ENCODE measurements around the gene GOLGA6L7.
"Not testable (repeated sequence)": the region's sequence is repeated elsewhere in the genome, so short reads cannot be mapped to it uniquely, and the experiment has no call there.

Gene GOLGA6L7, protein sequence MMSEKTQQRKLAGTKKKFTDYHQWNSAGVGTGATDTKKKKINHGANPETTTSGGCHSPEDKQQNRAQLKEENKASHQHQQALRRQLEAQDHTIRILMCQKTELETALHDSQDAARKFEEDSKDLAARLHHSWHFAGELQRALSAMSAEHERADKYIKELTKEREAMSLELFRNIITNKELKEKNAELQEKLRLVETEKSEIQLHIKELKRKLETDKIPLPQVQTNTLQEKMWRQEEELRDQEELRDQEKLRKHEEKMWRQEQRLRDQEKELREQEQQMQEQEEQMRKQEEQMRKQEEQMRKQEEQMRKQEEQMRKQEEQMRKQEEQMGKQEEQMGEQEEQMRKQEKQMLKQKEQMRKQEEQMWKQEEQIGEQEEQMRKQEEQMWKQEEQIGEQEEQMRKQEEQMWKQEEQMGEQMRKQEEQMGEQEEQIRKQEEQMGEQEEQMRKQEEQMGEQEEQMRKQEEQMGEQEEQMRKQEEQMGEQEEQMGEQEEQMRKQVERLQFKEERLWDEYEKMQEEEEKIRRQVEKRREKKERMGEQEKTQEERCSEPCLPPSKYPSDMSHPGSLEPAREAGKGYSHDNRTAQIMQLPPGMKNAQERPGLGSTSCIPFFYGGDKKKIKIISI

GRCh38 chr15:28848521-28848920, at the start of gene GOLGA6L7:
Gene GOLGA6L7, minus strand, starts transcription at chr15:28848644. Its CDS starts 95 bp downstream, at chr15:28848549.
- DNase-seq (ENCODE audit: low read depth): not testable (repeated sequence)

GRCh38 chr15:28897861-28898585, 49.6 kb upstream of the GOLGA6L7 start:
- DNase-seq (ENCODE audit: low read depth): no peak

- DNase-seq (ENCODE audit: low read depth): no peak
Measured at GRCh38 chr15:28896951-28897350, 48.5 kb upstream of the GOLGA6L7 start.

DNA sequence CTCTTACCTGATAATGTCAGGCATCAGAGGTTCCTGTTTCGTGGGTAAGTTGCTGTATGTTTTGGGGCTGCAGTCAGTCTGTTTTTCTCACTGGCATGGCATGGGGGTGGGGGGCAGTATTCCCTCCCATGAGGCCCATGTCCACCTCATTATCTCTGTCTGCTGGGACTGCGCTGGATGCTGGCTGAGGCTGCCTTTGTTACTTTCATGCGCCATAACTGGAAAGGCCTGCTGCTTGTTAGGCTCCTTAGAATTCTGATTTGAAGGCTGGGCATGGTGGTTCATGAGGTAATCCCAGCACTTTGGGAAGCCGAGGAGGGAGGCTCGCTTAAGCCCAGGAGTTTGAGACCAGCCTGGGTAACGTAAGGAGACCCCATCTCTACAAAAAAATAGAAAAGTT, 47.1 kb upstream of the GOLGA6L7 start:
- no peak for DNase-seq (ENCODE audit: low read depth)

- no peak for DNase-seq (ENCODE audit: low read depth)
Measured at GRCh38 chr15:28895146-28895545, 46.7 kb upstream of the GOLGA6L7 start.

DNA sequence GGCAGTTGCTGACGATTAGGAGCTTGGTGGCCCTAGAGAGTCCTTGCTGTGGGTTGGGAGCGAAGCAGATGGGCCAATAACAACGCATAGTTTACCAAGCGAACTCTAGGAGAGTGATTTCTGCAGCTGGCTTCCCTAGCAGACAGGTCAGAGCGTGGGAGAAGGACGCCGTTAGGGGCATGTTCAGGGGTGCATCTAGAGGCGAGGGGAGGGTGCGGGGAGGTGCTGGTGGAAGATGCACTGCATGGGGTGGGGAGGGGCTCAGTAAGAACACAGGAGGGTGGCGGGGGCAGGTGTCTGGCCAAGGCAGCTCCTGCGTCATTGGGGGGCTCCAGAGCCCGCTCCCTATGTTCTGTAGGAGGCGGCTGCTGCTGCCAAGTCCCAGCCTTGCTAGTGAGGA, 46.2 kb upstream of the GOLGA6L7 start:
- no peak for DNase-seq (ENCODE audit: low read depth)

- no peak for DNase-seq (ENCODE audit: low read depth)
Measured at GRCh38 chr15:28892789-28893610, 44.6 kb upstream of the GOLGA6L7 start.

DNA sequence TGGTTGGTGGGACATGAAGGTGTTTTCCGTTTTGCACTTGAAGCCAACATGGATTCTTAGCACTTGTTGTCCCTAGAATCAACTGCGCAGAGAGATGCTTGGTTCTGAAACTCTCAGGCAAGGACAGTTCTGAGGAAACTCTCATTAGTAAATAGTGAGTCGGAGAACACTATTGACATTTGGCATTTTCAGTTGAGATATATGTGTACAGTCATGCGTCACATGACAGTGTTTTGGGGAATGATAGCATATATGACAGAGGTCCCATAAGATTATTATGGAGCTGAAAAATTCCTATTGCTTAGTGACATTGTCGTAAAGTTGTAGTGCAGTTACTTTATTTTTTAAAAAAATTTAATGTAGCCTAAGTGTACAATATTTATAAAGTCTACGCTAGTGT, 43.1 kb upstream of the GOLGA6L7 start:
- no peak for DNase-seq (ENCODE audit: low read depth)

- DNase-seq (ENCODE audit: low read depth): no peak
Measured at GRCh38 chr15:28890711-28891495, 42.5 kb upstream of the GOLGA6L7 start.

- DNase-seq (ENCODE audit: low read depth): not testable (repeated sequence)
Measured at GRCh38 chr15:28890291-28890690, 41.8 kb upstream of the GOLGA6L7 start.

DNA sequence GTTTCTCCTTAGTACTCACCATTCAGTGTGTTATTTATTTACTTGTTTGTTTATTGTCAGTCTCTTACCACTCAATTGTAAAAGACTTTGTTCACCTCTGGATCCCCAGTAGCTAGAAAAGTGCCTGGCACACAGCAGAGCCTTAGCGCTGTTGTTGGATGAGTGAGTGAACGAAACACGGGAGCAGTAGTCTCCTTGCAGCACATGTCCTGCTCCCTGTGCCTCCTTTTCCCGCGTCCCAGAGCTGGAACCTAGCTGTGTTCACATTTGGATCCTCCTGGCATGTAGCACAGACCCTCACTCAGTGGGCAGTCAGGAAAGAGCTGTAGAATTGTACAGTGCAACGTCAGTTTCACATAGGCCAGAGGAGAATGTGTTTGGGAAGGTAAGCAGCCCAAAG, 41.4 kb upstream of the GOLGA6L7 start:
- not testable (repeated sequence) for DNase-seq (ENCODE audit: low read depth)

DNA sequence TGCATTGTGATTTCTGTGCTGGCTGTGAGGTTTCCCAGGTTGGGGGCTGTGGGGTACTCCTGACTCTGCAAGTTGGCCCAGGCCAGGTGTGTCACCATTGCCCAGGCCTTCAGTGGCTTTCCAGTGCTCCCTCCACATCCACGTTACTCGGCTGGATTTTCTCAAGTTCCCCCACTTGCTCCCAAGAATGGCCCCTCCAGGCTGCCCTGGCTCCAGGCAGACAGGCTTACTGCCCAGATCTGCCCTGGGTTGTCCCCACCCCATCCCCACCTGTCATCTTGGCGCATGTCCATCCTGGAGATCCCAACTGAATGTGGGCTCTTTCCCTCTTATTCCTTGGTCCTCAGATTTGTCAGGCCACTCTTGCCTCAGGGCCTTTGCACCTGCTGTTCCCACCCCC, 40.9 kb upstream of the GOLGA6L7 start:
- DNase-seq (ENCODE audit: low read depth): no peak

- DNase-seq (ENCODE audit: low read depth): no peak
Measured at GRCh38 chr15:28888900-28889299, 40.5 kb upstream of the GOLGA6L7 start.

DNA sequence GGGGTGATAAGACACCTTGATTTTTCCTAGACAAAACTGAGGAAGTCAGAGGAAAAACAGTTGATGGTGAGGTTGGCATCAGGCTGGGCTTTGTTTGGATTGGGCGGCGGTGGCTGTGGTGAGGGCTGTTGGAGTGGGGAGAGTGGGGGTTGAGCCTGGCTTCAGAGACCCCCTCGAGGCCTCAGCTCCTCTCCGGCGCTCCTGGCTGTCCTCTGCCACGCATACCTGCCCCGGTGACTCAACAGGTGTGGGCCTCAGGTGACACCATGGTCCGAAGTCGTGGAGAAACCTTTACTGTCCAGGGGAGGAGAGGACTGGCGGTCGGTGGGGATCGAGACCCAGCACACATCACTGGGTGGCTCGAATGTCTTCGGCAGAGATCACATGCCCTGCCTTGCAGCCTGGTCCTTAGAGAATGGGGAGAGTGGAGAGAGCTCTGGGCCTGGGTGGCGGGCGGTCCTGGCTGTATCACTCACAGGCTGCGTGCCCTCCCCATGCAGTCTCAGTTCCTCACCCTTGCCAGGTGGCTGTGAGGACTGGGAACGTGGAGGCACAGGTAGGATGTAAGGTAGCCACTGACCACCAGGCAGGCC, 40.0 kb upstream of the GOLGA6L7 start:
- no peak for DNase-seq (ENCODE audit: low read depth)

DNA sequence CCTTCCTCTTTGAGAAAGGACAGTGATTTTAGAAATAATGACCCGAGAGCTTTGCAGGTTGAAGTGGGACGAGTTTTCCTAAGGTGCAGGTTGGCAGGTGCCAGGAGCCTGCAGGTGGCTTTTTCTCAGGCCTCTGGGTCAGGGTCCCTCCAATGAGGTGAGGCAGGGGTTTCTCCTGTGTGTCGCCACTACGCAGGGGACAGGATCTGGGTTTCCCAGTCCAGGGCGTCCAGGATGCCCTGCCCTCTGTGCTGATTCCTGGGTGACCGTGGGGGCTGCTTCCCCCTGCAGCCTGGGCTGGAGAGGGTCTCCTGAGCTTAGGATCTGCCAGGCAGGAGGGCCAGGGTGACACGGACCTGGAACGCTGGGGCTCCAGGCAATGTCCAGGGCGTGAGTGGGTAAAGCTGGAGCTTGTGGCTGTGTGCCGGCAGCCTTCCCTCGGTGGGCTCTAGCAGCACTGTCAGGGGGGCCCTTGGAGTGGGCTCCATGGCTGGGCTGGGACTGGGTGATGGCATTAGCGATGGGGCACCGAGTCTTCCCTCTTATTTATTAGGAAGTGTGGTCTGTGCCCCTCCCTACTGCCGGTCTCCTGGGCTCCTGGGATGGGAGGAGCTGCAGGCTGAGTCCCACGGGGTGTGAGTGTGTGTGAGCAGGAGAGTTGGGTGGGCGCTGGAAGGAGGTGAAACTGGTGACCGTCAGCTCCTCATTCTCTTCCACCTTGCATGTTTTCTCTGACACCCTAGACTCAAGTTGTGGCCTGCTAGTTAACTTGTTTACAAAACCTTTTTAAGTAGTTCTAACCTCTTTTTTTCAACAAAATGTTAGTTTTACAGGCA, 39.1 kb upstream of the GOLGA6L7 start:
- DNase-seq (ENCODE audit: low read depth): no peak

- no peak for DNase-seq (ENCODE audit: low read depth)
Measured at GRCh38 chr15:28886431-28887338, 38.2 kb upstream of the GOLGA6L7 start.

DNA sequence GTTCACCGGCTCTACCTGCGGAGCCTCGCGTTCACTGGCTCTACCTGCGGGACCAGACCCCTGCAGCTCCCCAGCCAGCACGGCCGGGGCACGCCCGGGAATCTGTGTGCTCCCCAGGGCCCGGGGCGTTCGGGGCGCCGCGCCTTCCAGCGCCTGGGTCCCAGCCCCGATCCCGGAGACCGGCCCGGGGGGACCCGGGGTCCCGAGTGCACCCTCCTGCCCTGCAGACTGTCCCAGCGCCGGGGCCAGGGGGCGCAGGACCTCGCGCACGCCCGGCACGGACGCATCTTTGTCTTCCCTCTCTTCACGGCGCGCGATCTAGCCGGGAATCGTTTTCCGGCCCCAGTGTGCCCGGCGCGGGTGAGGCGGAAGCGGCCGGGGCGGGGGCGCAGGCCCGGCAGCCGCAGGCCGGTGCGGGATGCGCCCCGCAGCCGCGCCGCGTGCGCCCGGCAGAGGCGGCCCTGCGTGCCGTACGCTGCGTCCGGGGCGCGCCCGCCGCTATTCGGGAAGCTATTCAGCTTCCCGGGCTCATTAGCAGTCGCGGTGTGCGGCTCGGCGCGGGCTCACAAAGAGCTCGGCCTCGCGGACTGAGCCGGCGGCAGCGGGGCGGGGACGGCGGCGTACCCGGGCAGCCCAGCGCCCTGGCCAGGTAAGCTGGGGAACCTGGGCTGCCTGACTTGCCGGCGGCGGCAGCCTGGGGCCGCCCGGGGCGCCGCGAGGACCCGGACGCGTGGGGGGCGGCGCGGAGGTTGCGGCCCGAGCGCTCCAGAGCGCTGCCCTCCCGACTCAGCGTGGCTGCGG, 37.4 kb upstream of the GOLGA6L7 start, which contains the start of gene APBA2:
Gene APBA2 (plus strand): TSS at position 345 of the 801 bp plus-strand sequence. CDS start 167,911 bp downstream, outside the sequence.
- no peak for DNase-seq (ENCODE audit: low read depth)

DNA sequence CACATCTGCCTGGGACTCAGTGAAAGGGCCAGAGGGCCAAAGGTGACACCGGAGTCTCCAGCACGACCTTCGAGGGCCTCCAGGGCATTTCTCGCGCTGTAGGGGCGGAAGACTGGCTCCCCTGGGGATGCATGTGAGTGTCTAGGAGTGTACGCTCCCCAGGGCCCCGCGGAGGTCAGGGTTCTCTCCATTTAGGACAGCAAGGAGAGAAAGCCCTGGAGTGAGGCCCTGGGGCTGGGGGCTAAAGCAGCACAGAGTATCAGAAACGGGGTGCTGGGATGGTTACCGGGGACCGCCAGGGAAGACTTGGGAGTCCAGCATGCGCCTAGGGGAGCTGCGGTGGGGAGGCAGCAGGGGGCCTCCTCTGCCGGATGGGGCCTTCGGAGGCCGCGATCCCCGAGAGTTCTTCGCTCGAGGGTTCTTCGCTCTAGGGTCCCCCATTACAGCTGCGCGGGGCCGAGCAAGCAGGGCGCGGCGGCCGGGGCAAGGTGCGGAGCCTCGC, 36.7 kb upstream of the GOLGA6L7 start:
- DNase-seq (ENCODE audit: low read depth): no peak
